PFSK-1 (cell line): ENCODE data around the gene ULK4.

Source experiments
- POLR2AphosphoS5 ChIP-seq: IDR thresholded peaks from 2 replicates; pipeline ENCODE4 v1.6.1; 2012; ENCODE audit warnings: low read depth, mild to moderate bottlenecking, control low read depth, low read length, moderate library complexity
- REST ChIP-seq, 2 experiments: IDR thresholded peaks; 2 replicates each; pipeline versions ENCODE4 v1.6.1 to v1.8.0; 2011 to 2012; ENCODE audit warnings: low read depth in 2 of 2, low read length in 2 of 2, control low read depth in 1 of 2, inconsistent platforms in 1 of 2, mild to moderate bottlenecking in 1 of 2, moderate library complexity in 1 of 2; ENCODE audit not compliant: insufficient read depth in 1 of 2

GRCh38 chr3:41249318-41249717 is 712.6 kb downstream of the ULK4 start:
- no peak for TF ChIP-seq POLR2AphosphoS5
- TF ChIP-seq REST (IDR thresholded peaks at IDR 0.05; ENCODE audit: insufficient read depth in 1 of 2, low read depth in 2 of 2, low read length in 2 of 2), result no peak
